HL-60 (cell line): ENCODE results near the gene DBR1.

Experiments used
- CTCF ChIP-seq: IDR thresholded peaks from one replicate; pipeline ENCODE4 v1.5.1; 2011; ENCODE audit warnings: low read length, control low read depth, inconsistent platforms; ENCODE audit not compliant: insufficient read depth
- GABPA ChIP-seq: IDR thresholded peaks from 2 replicates; pipeline ENCODE4 v1.6.1; 2012; ENCODE audit warnings: low read depth
- POLR2AphosphoS5 ChIP-seq: IDR thresholded peaks from 2 replicates; pipeline ENCODE4 v1.6.1; 2012; ENCODE audit warnings: low read depth
- SPI1 ChIP-seq: IDR thresholded peaks from 2 replicates; pipeline ENCODE4 v1.6.1; 2012; ENCODE audit warnings: low read depth, mild to moderate bottlenecking, borderline replicate concordance
- TF ChIP-seq, protein P1 (sequence below): IDR thresholded peaks from 2 replicates; pipeline ENCODE4 v1.6.1; 2012; ENCODE audit warnings: low read depth; ENCODE audit not compliant: insufficient replicate concordance

DNA sequence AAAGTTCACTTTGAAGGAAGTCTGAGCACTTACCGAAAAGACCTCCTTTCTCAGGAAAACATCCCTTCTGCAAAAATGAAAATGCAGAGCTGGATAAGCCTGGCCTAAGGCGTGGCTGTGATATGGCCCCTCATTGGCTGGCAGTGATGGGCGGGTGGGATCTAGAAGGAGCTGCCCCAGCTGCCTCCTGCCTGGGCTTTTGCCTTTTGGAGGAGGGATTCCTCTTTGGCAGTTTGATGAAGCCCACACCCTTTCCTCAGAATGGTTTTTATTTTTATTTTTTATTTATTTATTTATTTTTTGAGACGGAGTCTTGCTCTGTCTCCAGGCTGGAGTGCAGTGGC lies 55.3 kb downstream of the DBR1 start:
- TF ChIP-seq CTCF (no peak), SPI1 (no peak), POLR2AphosphoS5 (no peak), GABPA (no peak)
- TF ChIP-seq, protein P1, sequence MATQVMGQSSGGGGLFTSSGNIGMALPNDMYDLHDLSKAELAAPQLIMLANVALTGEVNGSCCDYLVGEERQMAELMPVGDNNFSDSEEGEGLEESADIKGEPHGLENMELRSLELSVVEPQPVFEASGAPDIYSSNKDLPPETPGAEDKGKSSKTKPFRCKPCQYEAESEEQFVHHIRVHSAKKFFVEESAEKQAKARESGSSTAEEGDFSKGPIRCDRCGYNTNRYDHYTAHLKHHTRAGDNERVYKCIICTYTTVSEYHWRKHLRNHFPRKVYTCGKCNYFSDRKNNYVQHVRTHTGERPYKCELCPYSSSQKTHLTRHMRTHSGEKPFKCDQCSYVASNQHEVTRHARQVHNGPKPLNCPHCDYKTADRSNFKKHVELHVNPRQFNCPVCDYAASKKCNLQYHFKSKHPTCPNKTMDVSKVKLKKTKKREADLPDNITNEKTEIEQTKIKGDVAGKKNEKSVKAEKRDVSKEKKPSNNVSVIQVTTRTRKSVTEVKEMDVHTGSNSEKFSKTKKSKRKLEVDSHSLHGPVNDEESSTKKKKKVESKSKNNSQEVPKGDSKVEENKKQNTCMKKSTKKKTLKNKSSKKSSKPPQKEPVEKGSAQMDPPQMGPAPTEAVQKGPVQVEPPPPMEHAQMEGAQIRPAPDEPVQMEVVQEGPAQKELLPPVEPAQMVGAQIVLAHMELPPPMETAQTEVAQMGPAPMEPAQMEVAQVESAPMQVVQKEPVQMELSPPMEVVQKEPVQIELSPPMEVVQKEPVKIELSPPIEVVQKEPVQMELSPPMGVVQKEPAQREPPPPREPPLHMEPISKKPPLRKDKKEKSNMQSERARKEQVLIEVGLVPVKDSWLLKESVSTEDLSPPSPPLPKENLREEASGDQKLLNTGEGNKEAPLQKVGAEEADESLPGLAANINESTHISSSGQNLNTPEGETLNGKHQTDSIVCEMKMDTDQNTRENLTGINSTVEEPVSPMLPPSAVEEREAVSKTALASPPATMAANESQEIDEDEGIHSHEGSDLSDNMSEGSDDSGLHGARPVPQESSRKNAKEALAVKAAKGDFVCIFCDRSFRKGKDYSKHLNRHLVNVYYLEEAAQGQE, result no peak
